H9 (cell line): ENCODE data around the gene MUC4. TPM values are rescaled to one million over a fixed set of nuclear protein-coding genes. Genes with fewer than 3 reads are reported as not detected.

Experiments
- DNase-seq: peaks from one replicate; pipeline ENCODE4 v3.0.0-alpha.2; 2017
- H2AFZ ChIP-seq: one replicate; pipeline ENCODE4 v1.6.1; 2013; ENCODE audit warnings: mild to moderate bottlenecking, low read length, control low read depth, moderate library complexity
- H2AK5ac ChIP-seq: 2 replicates; pipeline ENCODE4 v1.6.1; 2013; ENCODE audit warnings: low read length, control low read depth, mixed read lengths; ENCODE audit not compliant: insufficient read length
- H2BK120ac ChIP-seq: one replicate; pipeline ENCODE4 v1.6.1; 2013; ENCODE audit warnings: low read depth, mild to moderate bottlenecking, low read length, control low read depth, inconsistent platforms; ENCODE audit not compliant: poor library complexity, severe bottlenecking
- H2BK12ac ChIP-seq: 2 replicates; pipeline ENCODE4 v1.6.1; 2013; ENCODE audit warnings: low read length, control low read depth, mixed read lengths, low read depth; ENCODE audit not compliant: insufficient read length
- H2BK15ac ChIP-seq: 2 replicates; pipeline ENCODE4 v1.6.1; 2013; ENCODE audit warnings: low read depth, low read length, control low read depth
- H2BK20ac ChIP-seq: one replicate; pipeline ENCODE4 v1.6.1; 2013; ENCODE audit warnings: low read depth, mild to moderate bottlenecking, low read length, control low read depth, inconsistent platforms; ENCODE audit not compliant: poor library complexity, severe bottlenecking
- H2BK5ac ChIP-seq: 2 replicates; pipeline ENCODE4 v1.6.1; 2013; ENCODE audit warnings: low read length, control low read depth, mixed read lengths; ENCODE audit not compliant: insufficient read length
- H3K14ac ChIP-seq: 2 replicates; pipeline ENCODE4 v1.6.1; 2013; ENCODE audit warnings: low read length, control low read depth; ENCODE audit not compliant: insufficient read depth
- H3K18ac ChIP-seq: 2 replicates; pipeline ENCODE4 v1.6.1; 2013; ENCODE audit warnings: low read depth, mild to moderate bottlenecking, mixed read lengths, low read length, control low read depth; ENCODE audit not compliant: insufficient read length
- H3K23ac ChIP-seq: 2 replicates; pipeline ENCODE4 v1.6.1; 2013; ENCODE audit warnings: low read length, control low read depth, mixed read lengths, low read depth; ENCODE audit not compliant: insufficient read length
- H3K23me2 ChIP-seq: 2 replicates; pipeline ENCODE4 v1.6.1; 2013; ENCODE audit warnings: low read depth, mild to moderate bottlenecking, mixed read lengths, low read length, control low read depth; ENCODE audit not compliant: insufficient read length, poor library complexity, severe bottlenecking
- H3K27ac ChIP-seq: 2 replicates; pipeline ENCODE4 v1.5.1; 2013; ENCODE audit warnings: low read length, control low read depth, mixed read lengths, low read depth; ENCODE audit not compliant: insufficient read length
- H3K27me3 ChIP-seq: 2 replicates; pipeline ENCODE4 v1.6.1; 2013; ENCODE audit warnings: low read length, control low read depth, inconsistent platforms; ENCODE audit not compliant: insufficient read depth
- H3K4ac ChIP-seq: 2 replicates; pipeline ENCODE4 v1.6.1; 2013; ENCODE audit warnings: low read depth, mild to moderate bottlenecking, control low read depth, inconsistent platforms, low read length, moderate library complexity
- H3K4me1 ChIP-seq: 2 replicates; pipeline ENCODE4 v1.6.1; 2013; ENCODE audit warnings: low read length, control low read depth, inconsistent platforms; ENCODE audit not compliant: insufficient read depth
- H3K4me2 ChIP-seq: 2 replicates; pipeline ENCODE4 v1.6.1; 2013; ENCODE audit warnings: low read length, control low read depth, mixed read lengths; ENCODE audit not compliant: insufficient read length, insufficient read depth
- H3K56ac ChIP-seq: 2 replicates; pipeline ENCODE4 v1.6.1; 2013; ENCODE audit warnings: low read depth, mild to moderate bottlenecking, mixed read lengths, low read length, control low read depth; ENCODE audit not compliant: insufficient read length
- H3K79me1 ChIP-seq: 2 replicates; pipeline ENCODE4 v1.6.1; 2013; ENCODE audit warnings: low read depth, mild to moderate bottlenecking, moderate library complexity, low read length, control low read depth, inconsistent platforms; ENCODE audit not compliant: insufficient read depth, poor library complexity, severe bottlenecking
- H3K79me2 ChIP-seq: 2 replicates; pipeline ENCODE4 v1.6.1; 2013; ENCODE audit warnings: low read length, control low read depth, inconsistent platforms; ENCODE audit not compliant: insufficient read depth
- H3K9ac ChIP-seq: 2 replicates; pipeline ENCODE4 v1.6.1; 2013; ENCODE audit warnings: low read length, control low read depth, mixed read lengths; ENCODE audit not compliant: insufficient read length; ENCODE audit errors: extremely low read depth
- H3K9me3 ChIP-seq: one replicate; pipeline ENCODE4 v1.6.1; 2013; ENCODE audit warnings: low read depth, low read length, inconsistent platforms; ENCODE audit not compliant: control insufficient read depth
- H3T11ph ChIP-seq: one replicate; pipeline ENCODE4 v1.6.1; 2013; ENCODE audit warnings: mild to moderate bottlenecking, low read length, control low read depth, inconsistent platforms
- H4K20me1 ChIP-seq: one replicate; pipeline ENCODE4 v1.6.1; 2013; ENCODE audit not compliant: control insufficient read depth, insufficient read length, insufficient read depth
- H4K5ac ChIP-seq: 2 replicates; pipeline ENCODE4 v1.6.1; 2013; ENCODE audit warnings: low read depth, mild to moderate bottlenecking, mixed read lengths, low read length, control low read depth; ENCODE audit not compliant: insufficient read length
- H4K8ac ChIP-seq: replicated peaks from 2 replicates; pipeline ENCODE4 v1.6.1; 2013; ENCODE audit warnings: low read length, control low read depth, mixed read lengths, low read depth; ENCODE audit not compliant: insufficient read length
- H4K91ac ChIP-seq: 2 replicates; pipeline ENCODE4 v1.6.1; 2013; ENCODE audit warnings: low read depth, mild to moderate bottlenecking, moderate library complexity, mixed read lengths, low read length, control low read depth; ENCODE audit not compliant: insufficient read length
- H3K27ac Mint-ChIP-seq, 3 experiments: 2 replicates in 2 of 3; 3 replicates in 1 of 3; pipeline ENCODE4 v1.8.0; 2020 to 2021; ENCODE audit warnings: mixed read lengths in 3 of 3, mild to moderate bottlenecking in 1 of 3, moderate library complexity in 1 of 3
- H3K27me3 Mint-ChIP-seq: 2 replicates; pipeline ENCODE4 v1.8.0; 2021; ENCODE audit warnings: low read depth, mild to moderate bottlenecking, moderate library complexity, mixed read lengths
- H3K36me3 Mint-ChIP-seq, 3 experiments: 2 replicates in 2 of 3; 3 replicates in 1 of 3; pipeline ENCODE4 v1.8.0; 2020 to 2021; ENCODE audit warnings: low read depth in 3 of 3, mixed read lengths in 3 of 3; ENCODE audit not compliant: insufficient read depth in 1 of 3
- H3K4me1 Mint-ChIP-seq, 2 experiments: 2 replicates each; pipeline ENCODE4 v1.8.0; 2020; ENCODE audit warnings: mixed read lengths in 2 of 2
- H3K4me3 Mint-ChIP-seq, 2 experiments: 2 replicates in 1 of 2; 3 replicates in 1 of 2; pipeline ENCODE4 v1.8.0; 2020 to 2021; ENCODE audit warnings: mild to moderate bottlenecking in 2 of 2, mixed read lengths in 2 of 2, moderate library complexity in 1 of 2
- H3K9me3 Mint-ChIP-seq, 2 experiments: 2 replicates in 1 of 2; 3 replicates in 1 of 2; pipeline ENCODE4 v1.8.0; 2020; ENCODE audit warnings: mild to moderate bottlenecking in 2 of 2, mixed read lengths in 2 of 2, moderate library complexity in 1 of 2
- CTCF ChIP-seq: fragments of 200-600 bp; sonication (generic); conservative IDR thresholded peaks from 3 replicates; pipeline ENCODE4 v1.8.0; 2021; ENCODE audit warnings: antibody characterized with exemption, mild to moderate bottlenecking
- WGBS: extraction: QIAGEN DNeasy Blood & Tissue Kit; methylation state at CpG from one replicate; pipeline ENCODE4 v1.1.7; 2013; ENCODE audit warnings: missing lambda C conversion rate, low lambda C conversion rate, mixed read lengths; ENCODE audit not compliant: insufficient read length; ENCODE audit errors: extremely low coverage; 5-methylcytosine and 5-hydroxymethylcytosine counted together
- total RNA-seq: library from RNA; stranded (reverse); gene quantifications from 2 replicates; pipeline ENCODE4 v1.2.1, GENCODE V29; 2021

Gene MUC4
- total RNA-seq, 1 experiment from 2014 or later: 1.2 TPM

GRCh38 chr3:195757827-195758226 is 53.9 kb downstream of the MUC4 start:
- no peak overlapping the region for H2BK15ac ChIP-seq
- no peak overlapping the region for H3T11ph ChIP-seq
- no peak overlapping the region for H4K5ac ChIP-seq
- no peak overlapping the region for H3K4me2 ChIP-seq
- no peaks in the 10 kb centered on the region for H3K9me3 ChIP-seq
- no peak overlapping the region for H3K4ac ChIP-seq
- H3K56ac ChIP-seq: no peak overlapping the region
- H3K79me2 ChIP-seq: no peaks in the 10 kb centered on the region
- no CpG with 5 or more reads among the region's 10 CpGs for WGBS
- no peaks in the 10 kb centered on the region for H3K79me1 ChIP-seq
- no peak overlapping the region for H3K27ac ChIP-seq
- no peak overlapping the region for H2BK12ac ChIP-seq
- no peaks in the 10 kb centered on the region for H3K27me3 ChIP-seq
- peaks cover 3% of the 10 kb centered on the region for H3K27me3 Mint-ChIP-seq
- H4K20me1 ChIP-seq: no peaks in the 10 kb centered on the region
- no peak overlapping the region for H2AK5ac ChIP-seq
- H4K91ac ChIP-seq: no peak overlapping the region
- H3K4me1 Mint-ChIP-seq: peaks cover 11 to 31% of the 10 kb centered on the region in 2 experiments
- TF ChIP-seq CTCF: no peak
- no peak overlapping the region for H2BK20ac ChIP-seq
- no peak overlapping the region; a peak in 1 of 7 replicates for H3K27ac Mint-ChIP-seq
- DNase-seq: no peak
- peaks cover 3% of the 10 kb centered on the region; the same call in 1 of the 2 replicates for H3K4me1 ChIP-seq
- no peaks in the 10 kb centered on the region for H3K23me2 ChIP-seq
- H3K18ac ChIP-seq: no peak overlapping the region
- no peaks in the 10 kb centered on the region for H3K36me3 Mint-ChIP-seq
- H3K9ac ChIP-seq: no peak overlapping the region
- no peak overlapping the region for H4K8ac ChIP-seq
- H3K9me3 Mint-ChIP-seq: no peaks in the 10 kb centered on the region; a peak in 1 of 5 replicates
- no peak overlapping the region for H3K23ac ChIP-seq
- no peak overlapping the region for H2BK120ac ChIP-seq
- H3K4me3 Mint-ChIP-seq: no peak overlapping the region
- H2BK5ac ChIP-seq: no peak overlapping the region
- H2AFZ ChIP-seq: no peak overlapping the region
- H3K14ac ChIP-seq: no peak overlapping the region
